ENCODE data around the gene MEF2D. TPM values are rescaled to one million over a fixed set of nuclear protein-coding genes. Genes with fewer than 3 reads are reported as not detected.

The MEF2D gene
- total RNA-seq, 1 donor from 2014 or later, result 51.0 TPM

DNA sequence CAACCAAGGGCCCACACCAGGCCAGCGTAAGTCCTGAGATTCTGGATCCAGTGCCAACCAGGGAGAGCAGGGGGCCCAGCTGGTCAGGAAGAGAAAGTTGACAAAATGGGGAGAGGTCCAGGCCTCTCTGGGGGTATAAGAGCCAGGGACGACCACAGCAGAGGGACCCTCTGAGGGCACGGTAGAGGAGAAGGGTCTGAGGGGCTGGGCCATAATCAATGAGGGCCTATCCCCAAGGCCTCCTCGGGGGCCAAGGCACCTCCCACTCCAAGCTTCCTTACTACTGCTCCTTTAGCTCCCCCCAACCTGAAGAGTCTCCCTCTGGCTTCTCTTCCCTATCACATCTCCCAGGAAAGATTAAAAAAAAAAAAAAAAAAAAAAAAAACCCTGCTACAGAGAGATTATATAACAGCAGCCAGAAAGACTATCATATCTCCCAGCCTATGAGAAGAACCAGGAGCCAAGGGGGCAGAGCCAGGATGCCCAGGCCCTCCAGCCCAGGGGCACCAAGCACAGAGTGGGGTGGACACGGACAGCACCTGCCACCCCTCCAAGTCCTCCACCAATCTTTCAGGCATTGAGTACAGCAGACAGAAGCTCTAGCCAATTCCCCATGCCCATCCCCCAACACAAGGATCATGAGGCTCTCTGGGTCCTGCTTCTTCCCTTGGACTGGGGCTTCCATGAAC lies 2.7 kb downstream of the MEF2D start:
- Histone ChIP-seq H3K9me3 (no peaks in the 10 kb centered on the region), H3K27me3 (ENCODE audit: low read depth) (no peaks in the 10 kb centered on the region), H3K36me3 (peaks cover 10% of the 10 kb centered on the region), H3K4me3 (peak overlapping the region; percentile 88), H3K4me1 (peaks cover 78% of the 10 kb centered on the region), H3K27ac (peak overlapping the region; percentile 37)
- intact Hi-C loops (cut with DNase I), result no loop called here
- ATAC-seq (no peak), DNase-seq (no peak)
- TF ChIP-seq, protein P1, sequence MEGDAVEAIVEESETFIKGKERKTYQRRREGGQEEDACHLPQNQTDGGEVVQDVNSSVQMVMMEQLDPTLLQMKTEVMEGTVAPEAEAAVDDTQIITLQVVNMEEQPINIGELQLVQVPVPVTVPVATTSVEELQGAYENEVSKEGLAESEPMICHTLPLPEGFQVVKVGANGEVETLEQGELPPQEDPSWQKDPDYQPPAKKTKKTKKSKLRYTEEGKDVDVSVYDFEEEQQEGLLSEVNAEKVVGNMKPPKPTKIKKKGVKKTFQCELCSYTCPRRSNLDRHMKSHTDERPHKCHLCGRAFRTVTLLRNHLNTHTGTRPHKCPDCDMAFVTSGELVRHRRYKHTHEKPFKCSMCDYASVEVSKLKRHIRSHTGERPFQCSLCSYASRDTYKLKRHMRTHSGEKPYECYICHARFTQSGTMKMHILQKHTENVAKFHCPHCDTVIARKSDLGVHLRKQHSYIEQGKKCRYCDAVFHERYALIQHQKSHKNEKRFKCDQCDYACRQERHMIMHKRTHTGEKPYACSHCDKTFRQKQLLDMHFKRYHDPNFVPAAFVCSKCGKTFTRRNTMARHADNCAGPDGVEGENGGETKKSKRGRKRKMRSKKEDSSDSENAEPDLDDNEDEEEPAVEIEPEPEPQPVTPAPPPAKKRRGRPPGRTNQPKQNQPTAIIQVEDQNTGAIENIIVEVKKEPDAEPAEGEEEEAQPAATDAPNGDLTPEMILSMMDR (IDR thresholded peaks at IDR 0.05), result no peak

DNA sequence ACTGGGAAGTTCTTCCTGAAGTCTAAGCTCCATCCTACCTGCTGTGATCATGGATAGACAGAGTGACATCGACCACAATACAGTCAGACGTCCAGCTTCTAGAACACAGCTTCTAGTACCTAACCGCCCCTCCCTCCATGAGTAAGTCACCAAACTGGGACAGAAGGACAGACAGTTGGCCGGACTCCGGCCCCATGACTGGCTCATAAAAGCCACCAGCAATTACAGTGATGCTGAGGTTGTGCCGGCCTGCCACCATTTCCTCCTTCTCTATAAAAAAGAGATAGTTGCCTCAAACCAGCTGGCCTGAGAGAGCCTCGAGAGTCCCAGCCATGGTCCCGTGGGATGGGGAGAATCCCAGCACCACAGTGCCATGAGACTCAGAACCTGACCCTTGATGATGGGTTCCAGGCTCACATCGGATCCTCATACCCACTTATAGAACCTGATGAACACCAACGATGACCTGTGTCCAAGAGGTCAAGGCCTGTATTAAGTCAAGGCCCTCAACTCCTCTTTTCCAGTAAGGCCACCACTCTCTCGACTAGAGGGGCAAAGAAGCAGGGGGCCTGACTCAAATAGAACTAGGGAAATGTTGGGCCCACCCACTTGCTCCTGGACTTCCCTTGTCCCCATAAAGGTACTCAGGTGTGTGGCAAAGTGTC lies 3.4 kb downstream of the MEF2D start:
- Histone ChIP-seq H3K4me1 (peaks cover 78% of the 10 kb centered on the region), H3K9me3 (no peaks in the 10 kb centered on the region), H3K27me3 (ENCODE audit: low read depth) (no peaks in the 10 kb centered on the region), H3K4me3 (peak overlapping the region; percentile 88), H3K36me3 (peaks cover 10% of the 10 kb centered on the region), H3K27ac (peak overlapping the region; percentile 37)
- no peak for DNase-seq
- ATAC-seq, result no peak
- TF ChIP-seq, protein P1 (IDR thresholded peaks at IDR 0.05), result no peak
- intact Hi-C loops (cut with DNase I), result no loop called here

DNA sequence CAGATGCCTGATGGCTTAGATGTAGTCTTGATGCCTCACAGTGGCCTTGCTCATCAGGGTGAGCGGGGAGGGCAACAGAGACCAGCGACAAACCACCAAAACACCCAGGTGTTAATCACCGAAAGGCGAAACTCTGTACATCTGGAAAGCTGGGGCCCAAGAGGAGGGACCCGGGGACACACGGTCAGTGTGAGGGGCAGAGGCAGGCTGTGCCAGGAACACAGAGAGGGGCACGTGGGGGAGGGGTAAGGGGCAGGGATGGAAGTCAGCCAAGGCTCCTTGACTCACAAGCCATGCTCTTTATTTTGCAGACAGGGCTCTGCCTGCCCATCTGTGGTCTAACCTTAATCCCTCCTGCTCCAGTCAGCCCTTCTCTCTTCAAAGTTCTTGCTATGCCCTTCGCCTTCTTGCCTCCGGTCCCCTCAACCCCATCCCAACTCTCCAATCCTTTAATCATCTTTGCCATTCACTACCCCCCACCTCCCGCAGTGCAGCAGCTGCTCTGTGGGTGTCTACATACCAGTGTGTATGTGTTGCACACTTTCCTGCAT lies 4.3 kb downstream of the MEF2D start:
- no peaks in the 10 kb centered on the region for H3K27me3 ChIP-seq (ENCODE audit: low read depth)
- H3K36me3 ChIP-seq, result peaks cover 13% of the 10 kb centered on the region
- ATAC-seq (no peak), DNase-seq (no peak)
- H3K9me3 ChIP-seq, result no peaks in the 10 kb centered on the region
- peaks cover 80% of the 10 kb centered on the region for H3K4me1 ChIP-seq
- H3K27ac ChIP-seq, result peak overlapping the region; percentile 8
- H3K4me3 ChIP-seq, result peak overlapping the region; percentile 88
- intact Hi-C loops (cut with DNase I), result no loop called here
- TF ChIP-seq, protein P1 (IDR thresholded peaks at IDR 0.05), result no peak

DNA sequence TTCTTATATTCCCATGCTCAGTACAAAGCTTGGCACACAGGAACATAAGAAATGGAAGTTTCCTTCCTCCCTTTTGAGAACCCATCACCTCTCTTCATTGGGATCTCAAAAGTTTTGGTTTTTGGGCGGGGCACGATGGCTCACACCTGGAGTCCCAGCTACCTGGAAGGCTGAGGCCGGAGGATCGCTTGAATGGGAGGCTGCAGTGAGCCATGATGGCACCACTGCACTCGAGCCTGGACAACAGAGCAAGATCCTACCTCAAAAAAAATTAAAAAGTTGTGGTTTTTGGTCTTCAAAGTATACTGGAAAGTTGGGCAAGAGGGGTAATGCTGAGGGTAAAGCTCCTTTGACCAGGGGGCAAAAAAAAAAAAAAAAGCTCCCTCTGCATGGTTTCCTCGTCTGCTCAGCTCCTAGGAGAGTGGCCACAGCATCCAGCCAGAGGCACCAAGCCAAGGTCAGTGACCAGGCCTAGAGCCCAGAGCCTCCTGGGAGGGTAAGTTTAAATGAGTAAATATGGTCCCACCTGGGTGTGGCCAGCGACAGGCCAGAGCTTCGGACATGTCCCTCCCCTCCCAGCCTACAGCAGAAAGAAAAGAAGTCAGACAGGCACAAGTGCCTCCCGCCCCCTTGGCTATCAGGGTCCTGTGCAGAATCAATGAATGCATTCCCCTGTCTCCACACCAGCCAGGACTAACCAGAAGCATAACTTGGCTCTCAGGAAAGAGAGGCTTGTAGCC lies 5.0 kb downstream of the MEF2D start:
- ATAC-seq (no peak), DNase-seq (no peak)
- peaks cover 87% of the 10 kb centered on the region for H3K4me1 ChIP-seq
- H3K27me3 ChIP-seq (ENCODE audit: low read depth), result no peaks in the 10 kb centered on the region
- intact Hi-C loops (cut with DNase I), result no loop called here
- TF ChIP-seq, protein P1 (IDR thresholded peaks at IDR 0.05), result no peak
- H3K4me3 ChIP-seq, result peak overlapping the region; percentile 88
- peak overlapping the region; percentile 8 for H3K27ac ChIP-seq
- H3K36me3 ChIP-seq, result peaks cover 13% of the 10 kb centered on the region
- H3K9me3 ChIP-seq, result no peaks in the 10 kb centered on the region

DNA sequence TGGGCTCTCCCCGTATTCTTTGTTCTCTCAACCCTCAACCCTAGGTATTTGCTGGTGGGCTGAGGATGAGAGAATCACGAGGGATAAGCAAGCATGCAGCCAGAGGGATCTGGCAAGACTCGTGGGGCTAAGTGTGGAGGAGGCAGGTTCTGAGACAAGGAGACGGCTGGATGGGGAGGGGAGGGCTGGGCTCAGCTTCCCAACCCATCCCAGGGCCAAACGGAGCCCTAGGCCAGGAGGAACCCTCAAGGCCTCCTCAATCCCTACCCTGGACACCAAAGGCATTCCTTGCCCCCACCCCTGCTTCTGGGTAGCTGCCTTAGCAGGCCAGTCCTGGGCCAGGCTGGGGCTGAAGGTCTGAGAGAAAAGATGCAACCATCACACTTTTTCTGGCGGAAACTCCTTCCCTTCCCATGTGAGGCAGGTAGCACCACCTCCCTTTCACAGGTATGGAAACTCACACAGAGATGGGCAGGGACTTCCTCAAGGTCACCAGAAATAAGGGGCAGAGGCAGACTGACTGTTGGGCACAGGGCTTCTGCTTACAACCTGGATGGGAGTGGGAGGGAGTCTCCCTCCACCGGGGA lies 6.2 kb downstream of the MEF2D start:
- Histone ChIP-seq H3K27ac (peak overlapping the region; percentile 47), H3K27me3 (ENCODE audit: low read depth) (no peaks in the 10 kb centered on the region), H3K4me1 (peaks cover 98% of the 10 kb centered on the region), H3K36me3 (peaks cover 13% of the 10 kb centered on the region), H3K4me3 (no peak overlapping the region), H3K9me3 (no peaks in the 10 kb centered on the region)
- no peak for ATAC-seq
- DNase-seq, result no peak
- intact Hi-C loops (cut with DNase I), result no loop called here
- TF ChIP-seq, protein P1 (IDR thresholded peaks at IDR 0.05), result no peak
